Calu3 (cell line): Measurements from ENCODE around the gene RNPC3. TPM values are rescaled to one million over a fixed set of nuclear protein-coding genes. Genes with fewer than 3 reads are reported as not detected.
"Not testable (repeated sequence)": the region's sequence is repeated elsewhere in the genome, so short reads cannot be mapped to it uniquely, and the experiment has no call there.

Experiments
- BruUV-seq: library from RNA; stranded (reverse); fragments of 400-500 nt; replicated peaks from 2 replicates; lab custom pipeline; 2021; lab: Mats Ljungman, UMichigan
- CTCF ChIA-PET: fragments of 300-600 bp; sonication (Branson Sonifier 250); formaldehyde crosslinking; loops from one replicate; lab custom pipeline; 2022; ENCODE audit warnings: antibody characterized with exemption; lab: Charles Lee
- DNase-seq: peaks from one replicate; pipeline ENCODE4 v3.0.0; 2022
- H3K27ac Mint-ChIP-seq: one replicate; pipeline ENCODE4 v1.8.0; 2022; ENCODE audit warnings: mixed read lengths; ENCODE audit not compliant: unreplicated experiment
- H3K27me3 Mint-ChIP-seq: one replicate; pipeline ENCODE4 v1.8.0; 2022; ENCODE audit warnings: mixed read lengths; ENCODE audit not compliant: unreplicated experiment
- H3K36me3 Mint-ChIP-seq: one replicate; pipeline ENCODE4 v1.8.0; 2022; ENCODE audit warnings: mild to moderate bottlenecking, moderate library complexity, mixed read lengths; ENCODE audit not compliant: insufficient read depth, unreplicated experiment
- H3K4me1 Mint-ChIP-seq: one replicate; pipeline ENCODE4 v1.8.0; 2022; ENCODE audit warnings: mild to moderate bottlenecking, low read depth, mixed read lengths; ENCODE audit not compliant: unreplicated experiment
- H3K4me3 Mint-ChIP-seq: one replicate; pipeline ENCODE4 v1.8.0; 2022; ENCODE audit warnings: mild to moderate bottlenecking, low read depth, moderate library complexity, mixed read lengths; ENCODE audit not compliant: unreplicated experiment
- H3K9me3 Mint-ChIP-seq: one replicate; pipeline ENCODE4 v1.8.0; 2022; ENCODE audit warnings: low read depth, mixed read lengths; ENCODE audit not compliant: unreplicated experiment
- intact Hi-C: fragments of 100-400 bp; cut with micrococcal nuclease; formaldehyde crosslinking; loops from one replicate; pipeline ENCODE4 v1.10.0; 2022; ENCODE audit not compliant: unreplicated experiment
- total RNA-seq: library from RNA; stranded (reverse); gene quantifications from 2 replicates; pipeline ENCODE4 v1.2.3, GENCODE V29; 2022
- TF ChIP-seq, protein P1 (sequence below): fragments of 200-600 bp; IDR thresholded peaks from one replicate; pipeline ENCODE4 v1.8.0; 2022; ENCODE audit warnings: antibody characterized with exemption; ENCODE audit not compliant: unreplicated experiment

The RNPC3 gene
- total RNA-seq, 1 experiment from 2014 or later = 15.7 TPM

DNA sequence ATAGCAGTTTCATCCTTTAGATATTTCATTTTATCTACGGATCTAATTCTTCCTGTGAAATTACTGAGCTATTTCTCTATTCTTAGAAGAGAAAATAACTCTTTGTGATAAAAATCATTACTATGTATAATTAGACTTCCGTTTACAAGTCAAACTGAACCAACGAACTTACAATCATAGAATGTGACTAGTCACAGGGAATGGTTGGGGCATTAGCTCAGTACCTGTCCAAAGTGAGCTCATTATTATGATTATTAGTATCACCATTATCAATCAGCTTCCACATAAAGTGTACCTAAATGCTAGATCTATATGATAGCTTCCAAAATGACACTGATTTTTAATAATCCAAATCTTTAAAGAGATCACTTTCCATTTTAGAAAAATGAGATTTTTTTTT is 58.4 kb downstream of the RNPC3 start:
- no peak for DNase-seq
- no peaks in the 10 kb centered on the region for H3K4me1 Mint-ChIP-seq
- no peak overlapping the region for H3K27ac Mint-ChIP-seq
- no peaks in the 10 kb centered on the region for H3K27me3 Mint-ChIP-seq
- intact Hi-C loops = no loop called here
- no TSS peak for BruUV-seq
- peaks cover 2% of the 10 kb centered on the region for H3K9me3 Mint-ChIP-seq
- CTCF ChIA-PET = interaction anchor here (0.7 kb wide), 1 partner anchor 10 kb away, joined by 3 read pairs; no protein-coding TSS in a partner anchor
- H3K36me3 Mint-ChIP-seq = no peaks in the 10 kb centered on the region
- no peak overlapping the region for H3K4me3 Mint-ChIP-seq
- TF ChIP-seq, protein P1, sequence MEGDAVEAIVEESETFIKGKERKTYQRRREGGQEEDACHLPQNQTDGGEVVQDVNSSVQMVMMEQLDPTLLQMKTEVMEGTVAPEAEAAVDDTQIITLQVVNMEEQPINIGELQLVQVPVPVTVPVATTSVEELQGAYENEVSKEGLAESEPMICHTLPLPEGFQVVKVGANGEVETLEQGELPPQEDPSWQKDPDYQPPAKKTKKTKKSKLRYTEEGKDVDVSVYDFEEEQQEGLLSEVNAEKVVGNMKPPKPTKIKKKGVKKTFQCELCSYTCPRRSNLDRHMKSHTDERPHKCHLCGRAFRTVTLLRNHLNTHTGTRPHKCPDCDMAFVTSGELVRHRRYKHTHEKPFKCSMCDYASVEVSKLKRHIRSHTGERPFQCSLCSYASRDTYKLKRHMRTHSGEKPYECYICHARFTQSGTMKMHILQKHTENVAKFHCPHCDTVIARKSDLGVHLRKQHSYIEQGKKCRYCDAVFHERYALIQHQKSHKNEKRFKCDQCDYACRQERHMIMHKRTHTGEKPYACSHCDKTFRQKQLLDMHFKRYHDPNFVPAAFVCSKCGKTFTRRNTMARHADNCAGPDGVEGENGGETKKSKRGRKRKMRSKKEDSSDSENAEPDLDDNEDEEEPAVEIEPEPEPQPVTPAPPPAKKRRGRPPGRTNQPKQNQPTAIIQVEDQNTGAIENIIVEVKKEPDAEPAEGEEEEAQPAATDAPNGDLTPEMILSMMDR = no peak

DNA sequence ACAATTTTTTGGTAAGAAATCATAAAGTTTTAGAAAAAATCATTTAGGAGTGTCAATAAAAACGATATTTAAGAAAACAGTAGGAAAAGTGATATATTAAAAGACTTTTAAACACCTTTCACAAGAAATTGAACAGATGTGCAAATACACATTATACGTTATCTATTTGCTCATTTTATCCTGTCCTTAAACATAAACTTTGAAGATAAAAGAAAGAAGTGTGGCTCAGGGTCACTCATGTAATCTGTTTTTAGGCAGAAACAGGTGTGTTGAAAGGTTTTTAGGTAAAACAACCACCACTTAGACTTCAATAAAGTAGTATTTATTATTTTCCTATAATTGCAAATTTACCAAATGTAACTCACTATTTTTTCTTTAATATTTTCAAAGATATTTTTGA is 59.0 kb downstream of the RNPC3 start:
- Mint-ChIP-seq H3K27ac (no peak overlapping the region), H3K4me3 (no peak overlapping the region), H3K4me1 (no peaks in the 10 kb centered on the region), H3K36me3 (no peaks in the 10 kb centered on the region), H3K9me3 (peaks cover 2% of the 10 kb centered on the region), H3K27me3 (no peaks in the 10 kb centered on the region)
- no peak for DNase-seq
- no TSS peak for BruUV-seq
- intact Hi-C loops = no loop called here
- CTCF ChIA-PET = no interaction called here
- TF ChIP-seq, protein P1 = no peak

DNA sequence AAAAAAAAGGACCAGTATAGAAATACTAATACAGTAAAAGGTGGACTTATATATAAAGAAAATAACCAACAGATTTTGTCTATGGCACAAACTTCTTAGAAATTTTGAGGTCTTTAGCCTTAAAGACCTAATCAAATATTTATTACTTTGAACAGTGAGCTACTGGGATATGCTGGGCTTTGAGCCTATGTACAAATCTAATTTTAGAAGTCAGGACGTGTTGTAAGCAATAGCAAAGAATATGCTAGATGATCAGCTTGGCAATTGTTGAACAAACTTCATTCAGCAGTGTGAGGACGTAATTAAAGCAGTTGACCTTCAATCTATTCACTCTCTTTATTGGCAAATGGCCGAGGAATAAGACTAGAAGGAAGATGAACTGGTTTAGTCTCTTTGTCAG is 77.2 kb downstream of the RNPC3 start:
- H3K4me1 Mint-ChIP-seq, H3K27ac Mint-ChIP-seq, H3K9me3 Mint-ChIP-seq, intact Hi-C loops, DNase-seq, BruUV-seq, H3K36me3 Mint-ChIP-seq, H3K27me3 Mint-ChIP-seq, H3K4me3 Mint-ChIP-seq, CTCF ChIA-PET: not testable (repeated sequence)

Other genes starting within 250 kb of the RNPC3 start
- 9.4 and 16.3 TPM in 2 replicates for gene AMY2B, start 45.9 kb downstream of the RNPC3 start, total RNA-seq
- gene AMY2A, start 91.7 kb downstream of the RNPC3 start, total RNA-seq = not detected in 2 replicates
- not detected in 2 replicates for gene AMY1A, start 130.1 kb downstream of the RNPC3 start, total RNA-seq
- not detected in 2 replicates for gene AMY1B, start 170.5 kb downstream of the RNPC3 start, total RNA-seq
- not detected in 2 replicates for gene AMY1C, start 224.2 kb downstream of the RNPC3 start, total RNA-seq